Endothelial cell of umbilical vein (primary cell): ENCODE measurements around the gene METRNL. TPM values are rescaled to one million over a fixed set of nuclear protein-coding genes. Genes with fewer than 3 reads are reported as not detected.

Source experiments
- BruUV-seq: library from RNA; stranded (reverse); fragments of 400-500 nt; replicated peaks from 2 replicates; lab custom pipeline; 2021; lab: Mats Ljungman, UMichigan
- CTCF ChIA-PET: fragments of 300-600, 350-600 bp; sonication (Branson Sonifier 250); formaldehyde crosslinking; loops from one replicate; lab custom pipeline; 2021; ENCODE audit warnings: antibody characterized with exemption, inconsistent platforms; lab: Charles Lee
- POLR2A ChIA-PET: fragments of 300-600, 350-600 bp; sonication (Branson Sonifier 250); formaldehyde crosslinking; loops from one replicate; lab custom pipeline; 2021; ENCODE audit warnings: antibody characterized with exemption, inconsistent platforms; lab: Charles Lee
- DNase-seq: peaks from one replicate; pipeline ENCODE4 v3.0.0-alpha.2; 2011; ENCODE audit warnings: low read depth, low spot score
- FAIRE-seq: peaks from 2 replicates; lab custom pipeline; 2011; peaks lifted over from hg19 to GRCh38; lab: Jason Lieb, UNC
- H2AFZ ChIP-seq: 2 replicates; pipeline ENCODE4 v1.6.0; 2012; ENCODE audit warnings: low read depth, low read length, control low read depth, inconsistent platforms
- H3K27ac ChIP-seq: 2 replicates; pipeline ENCODE4 v1.5.1; 2011; ENCODE audit warnings: low read depth, mild to moderate bottlenecking, control low read depth, low read length, moderate library complexity; ENCODE audit not compliant: insufficient read depth
- H3K27me3 ChIP-seq, 2 experiments: 2 replicates each; pipeline versions ENCODE4 v1.6.0 to v1.6.1; 2011; ENCODE audit warnings: low read length in 2 of 2, mixed read lengths in 1 of 2; ENCODE audit not compliant: control insufficient read depth in 2 of 2, insufficient read depth in 2 of 2
- H3K36me3 ChIP-seq, 2 experiments: 2 replicates in 1 of 2; 3 replicates in 1 of 2; pipeline ENCODE4 v1.5.1; 2011; ENCODE audit warnings: low read length in 2 of 2, mild to moderate bottlenecking in 1 of 2, moderate library complexity in 1 of 2; ENCODE audit not compliant: control insufficient read depth in 2 of 2, insufficient read depth in 2 of 2; ENCODE audit errors: extremely low read depth in 1 of 2
- H3K4me1 ChIP-seq: 3 replicates; pipeline ENCODE4 v1.5.1; 2011; ENCODE audit warnings: mild to moderate bottlenecking, low read length; ENCODE audit not compliant: control insufficient read depth, insufficient read depth; ENCODE audit errors: extremely low read depth
- H3K4me2 ChIP-seq: 2 replicates; pipeline ENCODE4 v1.6.1; 2011; ENCODE audit warnings: low read length, control low read depth, mixed read lengths; ENCODE audit not compliant: insufficient read depth
- H3K4me3 ChIP-seq, 3 experiments: fragments of 200-600 bp in 1 of 3; sonication (generic), shearing (Covaris generic) in 1 of 3; replicated peaks in 1 of 3; 2 replicates each; pipeline ENCODE4 v1.5.1; 2011 to 2016; ENCODE audit warnings: control low read depth in 3 of 3, low read length in 3 of 3, mild to moderate bottlenecking in 2 of 3, inconsistent platforms in 1 of 3, low read depth in 1 of 3, moderate library complexity in 1 of 3; ENCODE audit not compliant: insufficient read depth in 1 of 3
- H3K79me2 ChIP-seq: 2 replicates; pipeline ENCODE4 v1.6.0; 2012; ENCODE audit warnings: low read length, inconsistent platforms; ENCODE audit not compliant: control insufficient read depth, insufficient read depth
- H3K9ac ChIP-seq: replicated peaks from 2 replicates; pipeline ENCODE3; 2011; ENCODE audit warnings: low read length, control low read depth; ENCODE audit not compliant: insufficient read depth; ENCODE audit errors: extremely low read depth
- H3K9me1 ChIP-seq: replicated peaks from 3 replicates; pipeline ENCODE4 v1.6.0; 2011; ENCODE audit warnings: mild to moderate bottlenecking, low read length; ENCODE audit not compliant: control insufficient read depth, insufficient read depth; ENCODE audit errors: extremely low read depth
- H3K9me3 ChIP-seq: replicated peaks from 2 replicates; pipeline ENCODE4 v1.5.1; 2012; ENCODE audit warnings: low read length, inconsistent platforms; ENCODE audit not compliant: control insufficient read depth, insufficient read depth
- H4K20me1 ChIP-seq: replicated peaks from 2 replicates; pipeline ENCODE3; 2011; ENCODE audit warnings: mild to moderate bottlenecking, low read length; ENCODE audit not compliant: control insufficient read depth, insufficient read depth; ENCODE audit errors: extremely low read depth
- EZH2 ChIP-seq: IDR thresholded peaks from 2 replicates; pipeline ENCODE4 v1.6.1; 2012; ENCODE audit warnings: borderline replicate concordance, low read depth, mild to moderate bottlenecking, moderate library complexity, low read length, inconsistent platforms; ENCODE audit not compliant: severe bottlenecking
- FOS ChIP-seq: IDR thresholded peaks from 2 replicates; pipeline ENCODE4 v1.6.1; 2011; ENCODE audit warnings: mild to moderate bottlenecking, low read length, moderate library complexity, borderline replicate concordance; ENCODE audit not compliant: insufficient read depth
- GATA2 ChIP-seq: IDR thresholded peaks from 2 replicates; pipeline ENCODE4 v1.7.0; 2011; ENCODE audit warnings: low read depth, mild to moderate bottlenecking, moderate library complexity, mixed read lengths, low read length; ENCODE audit not compliant: insufficient read length, insufficient read depth
- JUN ChIP-seq: IDR thresholded peaks from 2 replicates; pipeline ENCODE4 v1.6.1; 2011; ENCODE audit warnings: borderline replicate concordance, low read depth; ENCODE audit not compliant: insufficient read length, insufficient read depth
- MYC ChIP-seq: IDR thresholded peaks from one replicate; pipeline ENCODE4 v1.6.1; 2011; ENCODE audit warnings: mild to moderate bottlenecking, low read depth, low read length
- POLR2A ChIP-seq: IDR thresholded peaks from 2 replicates; pipeline ENCODE4 v1.6.1; 2012; ENCODE audit warnings: low read depth, mild to moderate bottlenecking, control low read depth, low read length
- POLR2AphosphoS5 ChIP-seq: IDR thresholded peaks from 2 replicates; pipeline ENCODE4 v1.6.1; 2012; ENCODE audit warnings: low read depth, mild to moderate bottlenecking, control low read depth, low read length, moderate library complexity; ENCODE audit not compliant: insufficient read depth
- dilution Hi-C: fragments of 300-500 bp; cut with MboI; formaldehyde crosslinking; loops from one replicate; pipeline ENCODE4 v1.15.0; 2019; ENCODE audit warnings: low sequenced_read_pairs; ENCODE audit not compliant: extremely low pct_ligation_motif_present
- intact Hi-C: fragments of 100-400 bp; cut with micrococcal nuclease; formaldehyde crosslinking; loops from one replicate; pipeline ENCODE4 v1.10.0; 2022
- polyA plus RNA-seq, 4 experiments: library from polyadenylated mRNA; depleted of rRNA in 3 of 4; stranded (reverse) in 3 of 4; unstranded in 1 of 4; fragments of >200 nt; gene quantifications; 2 replicates each; pipeline versions ENCODE4 v1.2.1 to v1.2.3, GENCODE V29; 2011 to 2012; ENCODE audit warnings: missing spikeins in 1 of 4
- total RNA-seq: library from RNA; stranded (reverse); gene quantifications from 2 replicates; pipeline ENCODE4 v1.2.3, GENCODE V29; 2021
- TF ChIP-seq, protein P1 (sequence below): IDR thresholded peaks from 2 replicates; pipeline ENCODE4 v1.6.1; 2011; ENCODE audit not compliant: insufficient read depth, insufficient read length
- TF ChIP-seq, protein P2 (sequence below), 2 donors: IDR thresholded peaks; 1 replicate in 1 of 2; 2 replicates in 1 of 2; pipeline ENCODE4 v1.5.1; 2011; ENCODE audit warnings: low read length in 2 of 2, mild to moderate bottlenecking in 2 of 2, moderate library complexity in 2 of 2, control low read depth in 1 of 2, inconsistent platforms in 1 of 2, low read depth in 1 of 2; ENCODE audit not compliant: insufficient read depth in 1 of 2; ENCODE audit errors: extremely low read depth in 1 of 2

Gene METRNL
- total and polyA plus RNA-seq, 2 donors (not counting 3 experiments of a cell fraction or from before 2014, with no cell fraction given) = 29.5 to 54.4 TPM

DNA sequence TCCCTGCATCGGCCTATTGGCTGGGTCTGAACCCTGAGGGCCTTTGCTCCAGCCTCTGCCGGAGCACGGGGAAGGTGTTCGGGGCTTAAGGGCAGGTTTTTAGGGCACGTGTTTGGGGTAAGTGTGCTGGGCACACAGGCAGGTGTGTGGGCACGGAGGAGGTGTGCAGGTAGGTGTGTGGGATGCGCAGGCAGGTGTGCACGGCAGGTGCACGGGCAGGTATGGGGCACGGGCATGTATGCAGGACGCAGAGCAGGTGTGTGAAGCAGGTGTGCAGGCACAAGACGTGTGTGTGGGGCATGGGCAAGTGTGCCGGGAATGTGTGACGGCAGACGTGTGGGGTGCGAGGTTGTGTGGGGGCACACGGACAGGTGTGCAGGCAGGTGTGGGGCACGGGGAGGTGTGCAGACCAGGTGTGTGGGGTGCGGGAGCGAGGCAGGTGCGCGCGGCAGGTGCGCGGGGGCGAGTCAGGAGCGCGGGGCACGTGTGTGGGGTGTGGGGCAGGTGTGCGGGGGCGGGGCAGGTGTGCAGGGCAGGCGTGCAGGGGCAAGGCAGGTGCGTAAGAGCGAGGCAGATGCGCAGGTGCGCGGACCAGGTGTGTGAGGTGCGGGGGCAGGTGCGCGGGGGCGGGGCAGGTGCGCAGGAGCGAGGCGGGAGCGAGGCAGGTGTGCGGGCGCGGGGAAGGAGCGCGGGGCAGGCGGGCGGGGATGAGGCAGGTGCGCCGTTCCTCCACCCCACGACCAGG, 28.6 kb upstream of the METRNL start:
- H2AFZ ChIP-seq = peak overlapping the region; percentile 56
- H3K9me1 ChIP-seq = no peaks in the 10 kb centered on the region
- dilution Hi-C loops = no loop called here
- H3K79me2 ChIP-seq = peaks cover 2% of the 10 kb centered on the region
- no peaks in the 10 kb centered on the region for H3K36me3 ChIP-seq
- H3K9ac ChIP-seq = peak overlapping the region; percentile 32
- no peak overlapping the region for H3K27ac ChIP-seq
- FAIRE-seq (no peak), DNase-seq (no peak)
- H3K4me3 ChIP-seq = peak overlapping the region in 2 of 3 experiments; percentile 14 to 39
- BruUV-seq = no TSS peak
- peaks cover 28% of the 10 kb centered on the region for H3K4me1 ChIP-seq
- intact Hi-C loops = loop anchor here (1.0 to 2.0 kb wide), 2 partner anchors 58 to 88 kb away; no protein-coding TSS in a partner anchor
- H3K27me3 ChIP-seq = no peaks in the 10 kb centered on the region
- POLR2A ChIA-PET = no interaction called here
- H3K4me2 ChIP-seq = peak overlapping the region; percentile 7
- CTCF ChIA-PET = no interaction called here
- TF ChIP-seq FOS = no peak
- no peak for TF ChIP-seq JUN
- no peak for TF ChIP-seq MYC
- no peak for TF ChIP-seq POLR2AphosphoS5
- no peaks in the 10 kb centered on the region for H4K20me1 ChIP-seq
- no peaks in the 10 kb centered on the region for H3K9me3 ChIP-seq

DNA sequence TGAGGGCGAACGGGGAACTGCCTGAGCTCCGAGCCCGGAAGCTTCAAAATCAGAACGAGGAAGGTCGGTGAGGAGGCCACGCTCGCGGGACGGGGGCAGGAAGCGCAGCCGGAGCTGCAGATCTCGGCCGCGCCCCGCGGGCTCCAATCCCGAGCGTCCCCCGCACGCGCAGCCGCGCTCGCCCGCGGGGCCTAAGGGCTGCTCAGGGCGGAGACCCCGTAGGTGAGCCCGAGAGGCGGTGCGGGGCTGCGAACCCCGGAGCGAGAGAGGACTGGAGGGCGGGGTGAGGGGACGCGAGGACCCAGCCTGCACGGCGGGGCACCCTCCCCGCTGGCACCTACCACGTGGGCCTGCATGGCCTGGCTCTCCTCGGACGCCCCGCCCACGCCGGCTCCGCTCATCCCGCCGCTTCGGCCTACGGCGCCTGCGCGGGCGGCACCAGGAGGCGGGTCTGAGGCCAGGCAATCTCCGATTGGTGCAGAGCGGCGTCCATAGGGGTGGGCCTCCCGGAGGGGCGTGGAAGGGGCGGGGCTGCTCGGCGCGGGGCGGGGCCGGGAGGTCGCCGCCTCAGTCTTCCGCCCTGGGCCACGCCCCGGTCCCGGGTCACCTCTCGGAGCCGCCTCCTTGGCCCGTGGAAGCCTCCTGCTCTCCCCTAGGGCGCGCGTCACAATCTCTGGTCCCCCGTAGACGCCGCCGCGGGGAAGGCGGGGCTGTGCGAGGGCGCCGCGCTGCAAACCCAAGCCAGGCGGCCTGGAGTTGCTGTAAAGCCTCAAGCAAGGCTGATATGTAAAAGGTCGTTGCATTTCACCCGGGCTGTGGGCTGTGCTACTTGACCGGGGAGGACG, 27.8 kb upstream of the METRNL start:
- H3K4me1 ChIP-seq = peaks cover 28% of the 10 kb centered on the region
- intact Hi-C loops (loop anchor here (1.0 to 2.0 kb wide), 2 partner anchors 57 to 88 kb away; no protein-coding TSS in a partner anchor), dilution Hi-C loops (no loop called here)
- ChIA-PET CTCF (no interaction called here), POLR2A (no interaction called here)
- H3K9me1 ChIP-seq = no peaks in the 10 kb centered on the region
- H3K27me3 ChIP-seq = no peaks in the 10 kb centered on the region
- peaks cover 2% of the 10 kb centered on the region for H3K79me2 ChIP-seq
- peak overlapping the region; percentile 18 for H3K27ac ChIP-seq
- H3K9me3 ChIP-seq = no peaks in the 10 kb centered on the region
- TF ChIP-seq, protein P1, sequence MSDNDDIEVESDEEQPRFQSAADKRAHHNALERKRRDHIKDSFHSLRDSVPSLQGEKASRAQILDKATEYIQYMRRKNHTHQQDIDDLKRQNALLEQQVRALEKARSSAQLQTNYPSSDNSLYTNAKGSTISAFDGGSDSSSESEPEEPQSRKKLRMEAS = peak; percentile 90
- peak; percentile 89 for TF ChIP-seq POLR2AphosphoS5
- TF ChIP-seq FOS = no peak
- TF ChIP-seq, protein P2, sequence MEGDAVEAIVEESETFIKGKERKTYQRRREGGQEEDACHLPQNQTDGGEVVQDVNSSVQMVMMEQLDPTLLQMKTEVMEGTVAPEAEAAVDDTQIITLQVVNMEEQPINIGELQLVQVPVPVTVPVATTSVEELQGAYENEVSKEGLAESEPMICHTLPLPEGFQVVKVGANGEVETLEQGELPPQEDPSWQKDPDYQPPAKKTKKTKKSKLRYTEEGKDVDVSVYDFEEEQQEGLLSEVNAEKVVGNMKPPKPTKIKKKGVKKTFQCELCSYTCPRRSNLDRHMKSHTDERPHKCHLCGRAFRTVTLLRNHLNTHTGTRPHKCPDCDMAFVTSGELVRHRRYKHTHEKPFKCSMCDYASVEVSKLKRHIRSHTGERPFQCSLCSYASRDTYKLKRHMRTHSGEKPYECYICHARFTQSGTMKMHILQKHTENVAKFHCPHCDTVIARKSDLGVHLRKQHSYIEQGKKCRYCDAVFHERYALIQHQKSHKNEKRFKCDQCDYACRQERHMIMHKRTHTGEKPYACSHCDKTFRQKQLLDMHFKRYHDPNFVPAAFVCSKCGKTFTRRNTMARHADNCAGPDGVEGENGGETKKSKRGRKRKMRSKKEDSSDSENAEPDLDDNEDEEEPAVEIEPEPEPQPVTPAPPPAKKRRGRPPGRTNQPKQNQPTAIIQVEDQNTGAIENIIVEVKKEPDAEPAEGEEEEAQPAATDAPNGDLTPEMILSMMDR (IDR thresholded peaks at IDR 0.05; ENCODE audit: extremely low read depth in 1 of 2, insufficient read depth in 1 of 2, low read depth in 1 of 2, low read length in 2 of 2) = no peak
- peak; percentile 98 for TF ChIP-seq MYC
- no peak for TF ChIP-seq JUN
- no peak for TF ChIP-seq GATA2
- peak; percentile 86 for TF ChIP-seq POLR2A
- TF ChIP-seq EZH2 = no peak
- peak overlapping the region; percentile 7 for H3K4me2 ChIP-seq
- DNase-seq (peak; percentile 98), FAIRE-seq (peak; percentile 98)
- H4K20me1 ChIP-seq = no peaks in the 10 kb centered on the region
- no peaks in the 10 kb centered on the region for H3K36me3 ChIP-seq
- no TSS peak for BruUV-seq
- peak overlapping the region; percentile 3 to 39 (median 18) for H3K4me3 ChIP-seq
- peak overlapping the region; percentile 58 for H2AFZ ChIP-seq
- peak overlapping the region; percentile 32 for H3K9ac ChIP-seq
